ENCODE results near the gene STX11. TPM values are rescaled to one million over a fixed set of nuclear protein-coding genes. Genes with fewer than 3 reads are reported as not detected.
A peak's percentile ranks its signal among the peaks of the same experiment; 100 is the strongest.
"Not testable (repeated sequence)": the region's sequence is repeated elsewhere in the genome, so short reads cannot be mapped to it uniquely, and the experiment has no call there.

Gene STX11
- total RNA-seq, 2 donors from 2014 or later, result 16.1 to 26.7 TPM

DNA sequence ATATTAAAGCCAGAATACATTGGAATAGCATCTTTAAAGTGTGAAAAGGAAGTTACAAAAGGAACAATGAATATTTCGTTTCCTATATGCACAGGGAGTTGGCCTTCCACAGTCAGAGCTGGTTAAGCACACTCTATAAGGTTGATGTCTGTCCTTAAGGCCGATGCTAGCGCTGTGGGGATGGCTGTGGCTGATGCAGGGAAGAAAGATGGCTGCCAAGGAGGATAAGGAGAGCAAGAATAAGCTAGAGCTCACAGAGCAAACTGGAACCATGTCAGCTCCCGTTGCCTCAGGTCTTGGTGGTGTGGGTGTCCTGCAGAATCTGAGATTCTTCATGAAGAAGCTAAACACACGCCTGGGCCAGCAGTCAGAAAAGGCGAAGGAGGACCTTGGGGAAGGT, 20.8 kb upstream of the STX11 start:
- ATAC-seq, result no peak
- H3K27ac Mint-ChIP-seq, result no peak overlapping the region
- H3K9me3 ChIP-seq (ENCODE audit: control insufficient read depth, low read length, poor library complexity, severe bottlenecking), result no peaks in the 10 kb centered on the region
- peaks cover 15% of the 10 kb centered on the region for H3K27me3 Mint-ChIP-seq
- peaks cover 2% of the 10 kb centered on the region for H3K36me3 Mint-ChIP-seq (ENCODE audit: low read depth)
- no peak overlapping the region for H3K4me3 Mint-ChIP-seq
- peaks cover 13% of the 10 kb centered on the region for H3K4me1 Mint-ChIP-seq
- no peak for DNase-seq

DNA sequence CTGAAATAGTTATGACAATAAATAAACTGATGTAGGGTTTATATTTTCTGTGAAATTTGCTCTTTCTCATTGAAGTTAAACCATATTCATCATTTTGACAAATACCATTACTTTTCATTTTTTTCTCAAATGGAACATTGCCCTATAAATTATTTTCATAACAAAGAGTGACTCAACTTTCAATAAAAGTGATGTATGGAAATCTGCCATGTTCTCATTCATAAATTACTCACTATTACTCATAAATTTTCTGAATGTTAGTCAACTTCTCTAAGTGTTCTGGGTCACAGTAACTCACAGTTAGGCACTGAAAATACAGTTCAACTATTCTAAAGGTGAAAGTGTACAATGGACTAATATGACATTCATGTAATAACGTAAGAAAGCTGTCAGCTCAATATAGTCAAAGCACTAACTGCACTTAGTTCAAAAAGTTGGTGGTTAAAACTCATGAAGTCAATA, 19.0 kb upstream of the STX11 start:
- H3K27ac Mint-ChIP-seq, result no peak overlapping the region
- H3K4me3 Mint-ChIP-seq, result peak overlapping the region; percentile 81
- peaks cover 13% of the 10 kb centered on the region for H3K4me1 Mint-ChIP-seq
- DNase-seq (no peak), ATAC-seq (no peak)
- H3K9me3 ChIP-seq (ENCODE audit: control insufficient read depth, low read length, poor library complexity, severe bottlenecking), result no peaks in the 10 kb centered on the region
- H3K36me3 Mint-ChIP-seq (ENCODE audit: low read depth), result peaks cover 2% of the 10 kb centered on the region
- peaks cover 15% of the 10 kb centered on the region for H3K27me3 Mint-ChIP-seq

DNA sequence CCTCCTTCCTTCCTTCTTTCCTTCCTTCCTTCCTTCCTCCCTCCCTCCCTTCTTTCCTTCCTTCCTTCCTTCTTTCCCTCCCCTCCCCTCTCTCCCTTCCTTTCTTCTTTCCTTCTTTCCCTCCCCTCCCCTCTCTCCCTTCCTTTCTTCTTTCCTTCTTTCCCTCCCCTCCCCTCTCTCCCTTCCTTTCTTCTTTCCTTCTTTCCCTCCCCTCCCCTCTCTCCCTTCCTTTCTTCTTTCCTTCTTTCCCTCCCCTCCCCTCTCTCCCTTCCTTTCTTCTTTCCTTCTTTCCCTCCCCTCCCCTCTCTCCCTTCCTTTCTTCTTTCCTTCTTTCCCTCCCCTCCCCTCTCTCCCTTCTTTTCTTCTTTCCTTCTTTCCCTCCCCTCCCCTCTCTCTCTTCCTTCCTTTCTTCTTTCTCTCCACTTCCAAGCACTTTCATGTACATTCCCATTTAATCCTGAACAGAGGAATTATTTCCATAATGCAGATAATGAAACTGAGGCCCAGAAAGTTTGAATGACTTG, 18.1 kb upstream of the STX11 start:
- not testable (repeated sequence) for H3K9me3 ChIP-seq (ENCODE audit: control insufficient read depth, low read length, poor library complexity, severe bottlenecking); ATAC-seq; DNase-seq; H3K36me3 Mint-ChIP-seq (ENCODE audit: low read depth); H3K4me3 Mint-ChIP-seq; H3K27ac Mint-ChIP-seq
- Mint-ChIP-seq H3K4me1 (peaks cover 13% of the 10 kb centered on the region), H3K27me3 (peaks cover 15% of the 10 kb centered on the region)

DNA sequence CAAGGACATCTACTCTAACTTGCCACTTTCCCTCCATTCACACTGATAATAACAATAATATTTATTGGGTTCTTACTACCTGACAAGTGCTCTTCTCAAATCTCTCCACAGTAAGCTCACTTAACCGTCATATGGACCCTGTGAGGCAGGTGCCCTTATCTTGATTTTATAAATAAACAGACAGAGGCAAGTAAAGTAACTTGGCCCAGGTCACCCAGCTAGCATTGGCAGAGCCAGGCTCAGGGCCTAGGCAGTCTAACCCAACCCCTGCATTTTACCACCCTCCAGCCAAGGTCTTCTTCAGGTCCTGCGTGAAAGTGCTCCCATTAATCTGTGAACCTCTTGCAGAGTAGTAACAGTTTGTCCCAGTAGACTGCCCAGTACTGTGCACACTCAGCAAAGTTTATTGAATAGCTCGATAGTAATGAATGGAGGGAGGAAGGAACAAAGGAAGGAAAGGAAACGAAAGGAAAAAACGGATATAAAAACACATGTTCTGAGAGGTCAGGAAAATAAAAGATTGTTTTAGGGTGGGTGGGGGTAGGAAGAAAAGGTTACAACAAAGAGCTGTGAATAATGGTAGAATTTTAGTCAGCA, 17.0 kb upstream of the STX11 start:
- H3K27ac Mint-ChIP-seq, result no peak overlapping the region
- peaks cover 2% of the 10 kb centered on the region for H3K36me3 Mint-ChIP-seq (ENCODE audit: low read depth)

DNA sequence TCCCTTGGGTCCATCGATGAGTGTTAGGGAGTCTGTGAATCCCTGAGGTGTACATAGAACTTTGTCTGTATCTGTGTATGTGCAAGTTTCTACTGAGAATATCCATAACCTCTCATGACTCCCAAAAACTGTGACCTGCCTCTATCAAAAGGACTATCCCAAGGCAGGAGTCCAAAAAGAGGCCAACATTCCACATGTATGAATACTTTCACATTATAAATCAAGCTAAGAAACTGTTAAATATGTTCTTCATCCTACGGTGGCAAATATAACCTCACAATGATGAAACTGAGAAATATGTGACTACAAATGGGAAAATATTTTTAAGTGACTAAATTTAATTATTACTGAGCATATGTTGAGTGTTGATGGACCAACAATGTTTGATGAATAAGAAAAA, 16.1 kb upstream of the STX11 start:
- Mint-ChIP-seq H3K27me3 (peaks cover 5% of the 10 kb centered on the region), H3K4me1 (peaks cover 10% of the 10 kb centered on the region)

More for the DNA sequence above, 17.0 kb upstream of the STX11 start:
- H3K27me3 Mint-ChIP-seq, result peaks cover 13% of the 10 kb centered on the region
- H3K4me1 Mint-ChIP-seq, result peaks cover 13% of the 10 kb centered on the region
- no peak for DNase-seq
- no peaks in the 10 kb centered on the region for H3K9me3 ChIP-seq (ENCODE audit: control insufficient read depth, low read length, poor library complexity, severe bottlenecking)
- ATAC-seq, result no peak
- no peak overlapping the region for H3K4me3 Mint-ChIP-seq

DNA sequence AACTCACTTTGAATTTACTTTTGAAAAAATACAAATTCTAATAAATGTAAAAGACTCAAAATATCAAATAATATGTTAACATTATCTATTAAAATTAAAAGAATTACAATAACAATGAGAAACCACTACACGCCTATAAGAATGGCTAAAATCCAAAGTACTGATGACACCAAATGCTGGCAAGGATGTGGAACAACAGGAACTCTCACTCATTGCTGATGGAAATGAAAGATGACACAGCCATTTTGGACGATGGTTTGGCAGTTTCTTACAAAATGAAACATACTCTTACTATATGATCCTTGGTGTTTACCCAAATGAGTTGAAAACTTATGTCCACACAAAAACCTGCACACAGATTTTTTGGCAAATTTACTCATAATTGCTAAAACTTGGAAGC, 15.6 kb upstream of the STX11 start:
- no peaks in the 10 kb centered on the region for H3K36me3 Mint-ChIP-seq (ENCODE audit: low read depth)
- no peak overlapping the region for H3K27ac Mint-ChIP-seq
- DNase-seq (no peak), ATAC-seq (no peak)
- H3K27me3 Mint-ChIP-seq, result no peaks in the 10 kb centered on the region
- no peak overlapping the region for H3K4me3 Mint-ChIP-seq
- no peaks in the 10 kb centered on the region for H3K9me3 ChIP-seq (ENCODE audit: control insufficient read depth, low read length, poor library complexity, severe bottlenecking)
- H3K4me1 Mint-ChIP-seq, result peaks cover 10% of the 10 kb centered on the region

More for the DNA sequence above, 16.1 kb upstream of the STX11 start:
- no peak overlapping the region for H3K27ac Mint-ChIP-seq
- H3K9me3 ChIP-seq (ENCODE audit: control insufficient read depth, low read length, poor library complexity, severe bottlenecking), result no peaks in the 10 kb centered on the region
- ATAC-seq, result no peak
- no peak for DNase-seq
- H3K4me3 Mint-ChIP-seq, result no peak overlapping the region
- H3K36me3 Mint-ChIP-seq (ENCODE audit: low read depth), result no peaks in the 10 kb centered on the region

DNA sequence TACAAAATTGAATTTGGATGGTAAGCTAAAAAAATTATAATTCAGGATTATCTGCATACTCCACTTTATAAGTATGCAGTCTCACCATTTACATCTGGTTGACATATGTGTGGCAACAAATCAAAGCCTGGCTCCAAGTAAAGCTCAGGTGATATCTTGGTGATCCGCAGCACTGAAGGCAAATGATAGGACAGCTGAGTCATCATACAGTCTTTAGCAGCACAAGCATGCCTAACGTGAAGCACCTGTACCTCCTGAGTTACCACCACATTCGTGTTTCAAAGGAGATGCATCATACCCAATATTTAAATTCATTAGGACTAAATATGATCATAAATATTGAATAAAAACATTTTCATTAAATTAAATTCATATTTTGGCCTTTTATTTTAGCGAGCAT, 11.8 kb upstream of the STX11 start:
- no peak overlapping the region for H3K4me3 Mint-ChIP-seq
- no peak overlapping the region for H3K27ac Mint-ChIP-seq
- no peaks in the 10 kb centered on the region for H3K4me1 Mint-ChIP-seq
- ATAC-seq, result no peak
- H3K36me3 Mint-ChIP-seq (ENCODE audit: low read depth), result no peaks in the 10 kb centered on the region
- H3K27me3 Mint-ChIP-seq, result no peaks in the 10 kb centered on the region
- DNase-seq, result no peak
- no peaks in the 10 kb centered on the region for H3K9me3 ChIP-seq (ENCODE audit: control insufficient read depth, low read length, poor library complexity, severe bottlenecking)

DNA sequence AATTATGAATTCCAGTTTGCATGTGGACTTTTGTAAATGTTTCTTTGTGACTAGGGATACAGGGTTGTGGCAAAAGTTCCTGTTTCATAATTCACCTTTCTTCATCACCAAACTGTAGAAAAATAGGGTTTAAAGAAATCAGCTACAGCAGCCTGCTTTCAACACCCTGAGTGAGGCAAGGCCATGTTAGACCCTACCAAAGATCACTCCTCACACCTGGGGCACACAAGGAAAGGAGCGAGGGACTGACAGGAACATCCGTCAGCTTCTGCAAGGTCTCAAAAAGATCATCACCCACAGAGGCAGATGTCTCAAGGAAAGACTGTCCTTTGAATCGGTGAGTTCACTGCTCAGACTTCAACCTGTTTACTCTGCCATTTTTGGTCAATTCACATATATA, 10.5 kb upstream of the STX11 start:
- DNase-seq (no peak), ATAC-seq (no peak)
- Mint-ChIP-seq H3K36me3 (ENCODE audit: low read depth) (no peaks in the 10 kb centered on the region), H3K4me3 (no peak overlapping the region), H3K4me1 (no peaks in the 10 kb centered on the region), H3K27me3 (no peaks in the 10 kb centered on the region), H3K27ac (no peak overlapping the region)
- H3K9me3 ChIP-seq (ENCODE audit: control insufficient read depth, low read length, poor library complexity, severe bottlenecking), result no peaks in the 10 kb centered on the region

DNA sequence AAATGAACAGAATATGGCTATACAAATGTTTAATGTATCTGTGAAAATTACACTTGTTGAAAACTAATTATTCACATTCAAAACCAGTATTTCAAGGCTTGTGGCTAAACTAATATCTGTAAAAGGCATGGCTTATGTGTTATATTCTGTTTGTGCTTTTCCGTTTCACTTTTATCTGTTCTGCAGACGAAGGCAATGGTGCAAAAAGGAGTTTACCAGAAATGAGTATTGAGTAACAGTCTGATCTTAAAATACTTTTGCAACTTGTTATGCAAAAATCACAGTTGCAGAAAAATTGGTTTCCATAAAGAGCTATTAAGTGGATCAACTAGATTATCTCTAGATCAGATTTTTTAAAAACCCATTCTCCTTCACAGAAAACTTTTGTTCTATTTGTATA, 9.4 kb upstream of the STX11 start:
- H3K27me3 Mint-ChIP-seq, result no peaks in the 10 kb centered on the region
- peaks cover 2% of the 10 kb centered on the region for H3K4me1 Mint-ChIP-seq
- H3K36me3 Mint-ChIP-seq (ENCODE audit: low read depth), result no peaks in the 10 kb centered on the region
- ATAC-seq (no peak), DNase-seq (no peak)
- no peak overlapping the region for H3K4me3 Mint-ChIP-seq
- no peaks in the 10 kb centered on the region for H3K9me3 ChIP-seq (ENCODE audit: control insufficient read depth, low read length, poor library complexity, severe bottlenecking)
- H3K27ac Mint-ChIP-seq, result no peak overlapping the region

DNA sequence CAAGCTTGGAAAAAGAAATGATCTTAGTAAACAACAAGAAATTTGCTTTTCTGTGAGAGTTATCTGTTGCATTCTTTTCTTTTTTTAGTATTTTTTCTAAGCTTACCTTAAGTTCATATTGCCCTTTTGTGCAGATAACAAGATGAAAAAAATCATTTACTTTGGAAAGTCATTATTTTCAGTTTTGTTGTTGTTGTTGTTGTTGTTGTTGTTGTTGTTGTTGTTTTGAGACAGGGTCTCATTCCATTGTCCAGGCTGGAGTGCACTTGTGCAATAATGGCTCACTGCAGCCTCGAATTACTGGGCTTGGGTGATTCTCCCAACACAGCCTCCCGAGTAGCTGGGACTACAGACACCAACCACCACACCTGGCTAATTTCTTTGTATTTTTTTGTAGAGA, 8.8 kb upstream of the STX11 start:
- ATAC-seq (no peak), DNase-seq (no peak)
- no peaks in the 10 kb centered on the region for H3K27me3 Mint-ChIP-seq
- H3K4me3 Mint-ChIP-seq, result no peak overlapping the region
- no peaks in the 10 kb centered on the region for H3K9me3 ChIP-seq (ENCODE audit: control insufficient read depth, low read length, poor library complexity, severe bottlenecking)
- H3K27ac Mint-ChIP-seq, result no peak overlapping the region
- no peaks in the 10 kb centered on the region for H3K36me3 Mint-ChIP-seq (ENCODE audit: low read depth)
- H3K4me1 Mint-ChIP-seq, result peaks cover 2% of the 10 kb centered on the region

DNA sequence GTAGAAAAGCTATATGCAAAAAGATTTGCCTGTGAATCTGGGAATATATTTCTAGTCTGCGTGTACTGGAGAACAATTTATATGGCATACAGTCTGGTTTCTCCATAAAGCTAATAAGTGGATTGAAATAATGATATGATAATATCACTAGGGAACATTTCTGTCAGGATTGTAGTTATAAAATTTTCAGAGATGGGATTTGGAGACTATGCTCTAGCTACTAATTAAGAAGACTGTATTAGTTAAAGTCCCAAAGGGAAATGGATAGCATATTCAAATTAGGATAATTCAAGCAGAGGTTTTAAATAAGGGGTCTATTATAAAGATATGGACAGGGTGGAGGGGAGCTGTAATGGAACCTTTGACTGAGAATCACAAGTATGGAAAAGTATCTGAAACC, 7.2 kb upstream of the STX11 start:
- no peak for ATAC-seq
- H3K4me1 Mint-ChIP-seq, result peaks cover 4% of the 10 kb centered on the region
- H3K9me3 ChIP-seq (ENCODE audit: control insufficient read depth, low read length, poor library complexity, severe bottlenecking), result no peaks in the 10 kb centered on the region
- H3K27ac Mint-ChIP-seq, result no peak overlapping the region
- no peak for DNase-seq
- no peaks in the 10 kb centered on the region for H3K36me3 Mint-ChIP-seq (ENCODE audit: low read depth)
- no peak overlapping the region for H3K4me3 Mint-ChIP-seq
- no peaks in the 10 kb centered on the region for H3K27me3 Mint-ChIP-seq

DNA sequence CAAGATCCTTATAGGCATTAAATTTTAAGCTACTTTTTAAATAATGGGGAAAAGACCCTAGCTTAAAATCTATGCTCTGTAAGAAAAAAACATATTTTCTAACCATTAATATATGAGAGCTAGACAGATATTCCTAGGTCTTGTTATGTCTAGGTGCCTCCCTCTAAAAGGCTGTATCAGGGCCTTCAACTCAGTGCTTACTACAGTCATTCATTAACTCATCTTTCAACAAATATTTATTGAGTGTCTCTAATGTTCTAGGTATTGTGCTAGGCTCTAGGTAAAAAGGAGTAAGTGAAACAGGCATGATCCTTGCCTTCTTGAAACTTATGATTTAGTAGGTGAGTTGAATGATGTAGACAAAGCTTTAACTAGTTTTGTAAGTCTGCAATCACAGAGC, 6.4 kb upstream of the STX11 start:
- H3K36me3 Mint-ChIP-seq (ENCODE audit: low read depth), result no peaks in the 10 kb centered on the region
- peaks cover 4% of the 10 kb centered on the region for H3K4me1 Mint-ChIP-seq
- ATAC-seq (no peak), DNase-seq (no peak)
- no peaks in the 10 kb centered on the region for H3K9me3 ChIP-seq (ENCODE audit: control insufficient read depth, low read length, poor library complexity, severe bottlenecking)
- no peak overlapping the region for H3K27ac Mint-ChIP-seq
- no peaks in the 10 kb centered on the region for H3K27me3 Mint-ChIP-seq
- no peak overlapping the region for H3K4me3 Mint-ChIP-seq

DNA sequence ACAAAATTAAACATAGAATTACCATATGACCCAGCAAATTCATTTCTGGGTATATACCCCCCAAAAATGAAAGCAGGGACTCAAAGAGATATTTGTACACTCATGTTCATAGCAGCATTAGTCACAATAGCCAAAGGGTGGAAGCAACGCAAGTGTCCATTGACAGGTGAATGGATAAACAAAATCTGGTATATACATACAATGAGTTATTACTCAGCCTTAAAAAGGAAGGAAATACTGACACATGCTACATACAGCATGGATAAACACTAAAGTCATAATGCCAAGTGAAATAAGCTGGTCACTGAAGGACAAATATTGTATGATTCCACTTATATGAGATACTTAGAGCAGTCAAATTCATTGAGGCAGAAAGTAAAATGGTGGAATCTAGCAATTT, 5.3 kb upstream of the STX11 start:
- no peaks in the 10 kb centered on the region for H3K27me3 Mint-ChIP-seq
- no peaks in the 10 kb centered on the region for H3K36me3 Mint-ChIP-seq (ENCODE audit: low read depth)
- ATAC-seq, result no peak
- H3K4me3 Mint-ChIP-seq, result no peak overlapping the region
- H3K4me1 Mint-ChIP-seq, result peaks cover 11% of the 10 kb centered on the region
- no peak overlapping the region for H3K27ac Mint-ChIP-seq
- no peak for DNase-seq
- no peaks in the 10 kb centered on the region for H3K9me3 ChIP-seq (ENCODE audit: control insufficient read depth, low read length, poor library complexity, severe bottlenecking)

DNA sequence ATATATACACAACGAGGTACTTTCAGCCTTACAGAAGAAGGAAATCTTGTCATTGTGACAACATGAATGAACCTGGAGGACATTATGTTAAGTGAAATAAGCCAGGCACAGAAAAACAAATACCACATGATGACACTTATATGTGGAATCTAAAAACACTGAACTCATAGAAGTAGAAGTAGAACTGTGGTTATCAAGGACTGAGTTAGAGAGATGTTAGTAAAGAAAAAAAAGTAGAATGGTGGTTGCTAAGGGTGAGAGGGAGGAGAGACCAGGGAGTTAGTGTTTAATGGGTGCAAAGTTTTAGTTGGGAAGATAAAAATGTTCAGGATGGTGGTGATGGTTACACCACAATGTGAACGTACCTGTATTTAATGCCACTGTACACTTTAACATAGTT, 4.8 kb upstream of the STX11 start:
- DNase-seq, result no peak
- Mint-ChIP-seq H3K27ac (no peak overlapping the region), H3K36me3 (ENCODE audit: low read depth) (no peaks in the 10 kb centered on the region), H3K4me1 (peaks cover 11% of the 10 kb centered on the region), H3K4me3 (no peak overlapping the region), H3K27me3 (no peaks in the 10 kb centered on the region)
- H3K9me3 ChIP-seq (ENCODE audit: control insufficient read depth, low read length, poor library complexity, severe bottlenecking), result no peaks in the 10 kb centered on the region
- no peak for ATAC-seq

All from T-helper 17 cell (primary cell).